NCI-H2029 treated with DMSO at 0.1 percent for 48 hours (cell line): ENCODE measurements around the gene MPI.
"Not testable (repeated sequence)": the region's sequence is repeated elsewhere in the genome, so short reads cannot be mapped to it uniquely, and the experiment has no call there.

Source experiments
- DNase-seq: peaks from one replicate; lab custom pipeline; 2025; lab: John Stamatoyannopoulos, UW

The MPI gene

DNA sequence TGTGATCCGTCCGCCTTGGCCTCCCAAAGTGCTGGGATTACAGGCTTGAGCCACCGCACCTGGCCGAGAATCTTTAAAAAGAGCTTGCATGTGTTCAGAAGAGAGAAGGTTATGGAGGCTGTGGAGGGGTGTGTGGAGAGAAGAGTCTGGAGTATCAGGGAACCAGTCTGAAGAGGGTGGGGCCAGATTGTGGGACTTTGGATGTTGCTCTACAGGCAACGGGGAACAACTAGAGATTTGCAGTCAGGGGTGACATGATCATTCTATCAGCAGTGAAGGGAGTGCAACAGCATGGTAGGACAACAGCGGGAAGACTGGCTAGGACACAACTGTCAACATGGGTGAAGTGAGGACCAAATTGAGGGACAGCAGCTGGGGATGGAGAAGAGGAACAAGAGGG, 25.5 kb upstream of the MPI start:
- DNase-seq = no peak

DNA sequence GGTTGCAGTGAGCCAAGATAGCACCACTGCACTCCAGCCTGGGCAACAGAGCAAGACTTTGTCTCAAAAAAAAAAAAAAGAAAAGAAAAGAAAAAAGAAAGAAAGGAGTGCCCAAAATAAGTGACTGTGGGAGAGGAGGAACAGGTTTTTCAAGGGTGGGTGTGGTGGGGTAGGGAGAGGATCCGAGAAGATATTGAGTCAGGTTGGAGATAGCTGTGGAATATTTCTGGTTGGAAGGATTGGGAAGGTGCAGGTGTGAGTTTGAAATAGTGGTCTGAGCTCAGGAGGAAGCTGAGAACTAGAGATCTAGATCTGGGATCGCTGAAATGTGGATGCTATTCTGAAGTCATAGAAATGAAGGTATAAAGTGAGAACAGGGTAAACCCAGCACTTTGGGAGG, 24.5 kb upstream of the MPI start:
- DNase-seq = no peak

DNA sequence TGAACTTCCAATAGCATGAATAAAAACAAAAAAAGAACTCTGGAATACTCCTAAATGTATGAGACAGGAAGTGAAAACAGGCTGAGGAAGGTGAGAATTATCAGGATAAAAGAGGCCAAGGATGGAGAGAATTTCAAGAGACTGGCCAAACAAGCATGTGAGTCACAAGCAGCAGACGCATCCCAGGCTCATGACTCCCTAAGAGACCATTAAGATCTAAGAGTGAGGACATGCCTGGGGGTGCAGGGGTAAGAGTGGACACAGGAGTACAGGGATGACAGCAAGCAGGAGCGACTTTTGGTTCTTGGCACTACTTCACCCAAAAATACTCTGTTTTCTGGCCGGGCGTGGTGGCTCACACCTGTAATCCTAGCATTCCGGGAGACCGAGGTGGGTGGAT, 23.8 kb upstream of the MPI start:
- DNase-seq = no peak

DNA sequence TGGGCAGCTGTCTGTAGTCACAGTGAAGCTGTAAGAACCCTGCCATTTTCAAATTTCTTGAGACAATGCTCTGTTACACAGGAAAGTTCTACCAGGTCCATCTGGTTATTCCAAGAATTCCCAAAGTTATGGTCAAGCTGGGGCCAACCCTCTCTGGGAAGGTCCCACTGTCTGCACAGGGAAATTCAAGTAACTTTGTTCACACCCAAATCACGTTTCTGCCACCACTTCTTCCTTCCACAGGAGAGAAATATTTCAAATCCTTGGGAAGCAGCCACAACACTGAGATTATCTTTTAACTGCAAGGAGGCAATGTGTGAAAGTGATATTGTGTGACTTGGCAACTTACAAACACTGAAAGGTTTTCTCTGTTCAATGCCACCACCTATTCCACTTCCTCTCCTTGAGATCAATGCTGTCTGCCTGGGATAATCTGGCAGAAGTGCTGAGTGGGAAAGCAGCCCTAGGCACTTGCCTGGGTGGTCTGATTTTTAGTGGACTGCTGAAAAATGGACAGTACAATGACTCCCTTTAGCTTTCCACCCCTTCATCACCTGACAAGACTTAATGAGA, 22.3 kb upstream of the MPI start:
- DNase-seq = no peak

GRCh38 chr15:74868059-74868458, 21.8 kb upstream of the MPI start:
- no peak for DNase-seq

DNA sequence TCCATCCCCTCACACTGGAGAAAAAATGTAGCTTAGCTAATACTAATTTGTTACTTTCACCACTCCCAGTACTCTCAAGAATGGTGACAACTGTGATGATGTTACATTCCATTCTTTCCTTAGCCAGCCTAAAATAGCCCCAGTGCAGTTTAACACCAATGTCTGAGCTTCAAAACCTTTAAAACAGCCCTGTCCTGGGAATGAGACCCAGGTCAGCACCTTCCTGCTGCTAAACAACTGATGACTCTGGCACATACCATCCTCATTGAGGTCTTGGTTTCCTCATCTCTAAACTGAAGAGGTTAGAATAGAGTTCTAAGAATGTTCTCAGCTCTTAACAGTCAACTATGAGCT, 20.5 kb upstream of the MPI start:
- DNase-seq = no peak

GRCh38 chr15:74869726-74870407, 20.0 kb upstream of the MPI start:
- DNase-seq = no peak

DNA sequence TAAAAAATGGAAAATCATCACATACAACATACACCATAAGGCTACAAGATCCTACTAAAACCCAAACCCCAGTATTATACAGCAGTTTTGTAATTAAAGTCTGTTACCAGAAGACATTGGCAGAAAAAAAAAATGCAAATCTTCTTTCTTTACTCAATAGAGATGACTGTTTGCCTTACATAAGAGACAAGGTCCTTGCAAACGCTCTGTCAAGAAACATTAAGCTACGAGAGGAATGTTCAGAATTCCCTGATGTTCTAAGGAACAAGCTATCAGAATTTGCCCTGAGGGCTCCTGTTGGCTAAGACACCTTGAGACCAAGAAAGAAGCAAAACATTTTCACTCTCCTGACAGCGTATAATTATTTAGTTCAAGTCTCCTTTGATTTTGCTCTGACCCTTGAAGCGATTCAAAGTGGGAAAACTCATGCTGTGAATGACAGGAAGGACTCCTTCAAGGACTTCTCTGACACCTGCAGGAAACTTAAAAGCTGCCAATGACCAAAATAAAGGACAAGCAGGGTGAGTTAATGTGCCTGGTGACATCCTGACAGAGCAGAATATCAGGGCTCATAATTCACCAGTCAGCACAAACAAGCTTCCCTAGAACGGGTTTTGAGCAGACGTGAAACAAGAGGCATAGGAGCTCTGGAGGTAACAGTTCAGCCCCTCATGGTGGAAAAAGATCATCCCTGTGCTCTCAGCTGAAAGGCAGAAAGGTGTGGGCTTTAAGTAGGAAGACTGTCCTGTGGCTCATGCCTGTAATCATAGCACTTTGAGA, 19.2 kb upstream of the MPI start:
- DNase-seq = no peak

- DNase-seq = no peak
Observed at GRCh38 chr15:74872702-74873035, 17.2 kb upstream of the MPI start.

GRCh38 chr15:74873036-74873755, 16.6 kb upstream of the MPI start, which contains the start of gene SCAMP2:
SCAMP2 (minus strand) TSS chr15:74873365; CDS start chr15:74873255, 110 bp downstream.
- DNase-seq = peak; percentile 64

DNA sequence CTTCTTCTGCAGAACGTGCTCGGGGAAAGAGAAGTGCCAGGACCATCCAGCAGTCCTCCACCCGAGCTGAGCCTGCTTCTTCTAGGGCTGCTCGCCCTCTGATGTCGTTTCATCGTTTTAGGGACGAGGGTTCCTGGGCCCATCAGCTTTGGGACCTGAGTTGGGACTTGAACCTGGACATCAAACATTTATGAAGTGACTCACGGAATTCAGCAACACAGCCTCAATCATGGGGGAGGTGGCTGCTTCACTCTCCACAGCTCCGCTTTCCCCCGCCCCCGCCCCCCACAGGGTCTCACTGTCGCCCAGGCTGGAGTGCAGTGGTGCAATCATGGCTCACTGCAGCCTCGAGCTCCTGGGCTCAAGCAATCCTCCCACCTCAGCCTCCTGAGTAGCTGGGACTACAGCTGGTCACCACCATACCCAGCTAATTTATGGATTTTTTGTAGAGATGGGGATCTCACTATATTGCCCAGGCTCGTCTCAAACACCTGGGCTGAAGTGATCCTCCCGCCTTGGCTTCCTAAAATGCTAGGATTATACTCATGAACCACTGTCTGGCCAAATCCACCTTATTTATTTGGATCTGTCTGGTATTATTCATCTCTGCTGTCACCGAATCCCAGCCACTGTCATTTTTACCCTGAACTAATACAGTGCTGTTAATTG, 16.0 kb upstream of the MPI start:
- no peak for DNase-seq

DNA sequence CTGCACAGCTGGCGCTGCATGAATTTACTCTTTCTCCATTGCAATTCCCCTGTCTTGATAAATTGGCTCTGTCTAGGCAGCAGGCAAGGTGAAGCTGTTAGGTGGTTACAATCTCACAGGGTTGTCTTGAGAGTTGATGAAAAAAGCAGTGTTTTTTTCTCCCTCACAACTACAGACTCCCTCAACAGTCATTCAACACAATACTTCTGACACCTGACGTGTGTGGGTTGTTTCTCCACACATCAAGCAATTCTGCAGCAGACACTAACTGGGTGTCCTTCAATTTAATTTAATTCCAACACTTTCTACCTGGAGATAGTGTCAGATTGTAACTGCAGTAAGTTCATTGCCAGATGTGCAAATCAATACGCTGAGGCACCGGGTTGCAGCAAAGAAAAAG, 11.6 kb upstream of the MPI start:
- no peak for DNase-seq

- no peak for DNase-seq
Observed at GRCh38 chr15:74882528-74882927, 7.3 kb upstream of the MPI start.

GRCh38 chr15:74884428-74885223, 5.2 kb upstream of the MPI start:
- no peak for DNase-seq

- no peak for DNase-seq
Observed at GRCh38 chr15:74885461-74885860, 4.4 kb upstream of the MPI start.

- not testable (repeated sequence) for DNase-seq
Observed at GRCh38 chr15:74887537-74888193, 2.2 kb upstream of the MPI start.

- DNase-seq = no peak
Observed at GRCh38 chr15:74888716-74889115, 1.1 kb upstream of the MPI start.

DNA sequence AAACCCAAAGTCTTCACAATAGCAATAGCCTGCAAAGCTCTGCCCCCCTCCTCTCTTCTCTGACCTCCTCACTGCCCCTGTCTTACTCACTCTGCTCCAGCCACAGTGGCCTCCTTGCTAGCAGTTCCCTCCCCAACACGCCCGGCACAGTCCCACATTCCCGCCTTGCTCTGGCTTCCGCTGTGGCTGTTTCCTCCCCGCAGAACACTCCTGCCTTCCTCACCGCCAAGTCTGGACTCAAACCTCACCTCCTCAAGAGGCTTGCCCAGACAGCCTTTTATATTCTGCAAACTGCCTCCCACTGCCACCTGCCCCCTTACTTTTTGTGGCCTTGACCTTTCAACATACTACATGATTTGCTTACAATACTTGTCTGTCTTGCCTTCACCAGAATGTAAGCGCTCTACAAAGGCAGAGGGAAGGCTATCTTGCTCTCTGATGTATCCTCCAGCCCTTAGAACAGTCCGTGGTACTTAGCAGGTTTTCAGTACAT, 406 bp upstream of the MPI start:
- DNase-seq = no peak

- DNase-seq = no peak
Observed at GRCh38 chr15:74890665-74890960, 771 bp downstream of the MPI start.

DNA sequence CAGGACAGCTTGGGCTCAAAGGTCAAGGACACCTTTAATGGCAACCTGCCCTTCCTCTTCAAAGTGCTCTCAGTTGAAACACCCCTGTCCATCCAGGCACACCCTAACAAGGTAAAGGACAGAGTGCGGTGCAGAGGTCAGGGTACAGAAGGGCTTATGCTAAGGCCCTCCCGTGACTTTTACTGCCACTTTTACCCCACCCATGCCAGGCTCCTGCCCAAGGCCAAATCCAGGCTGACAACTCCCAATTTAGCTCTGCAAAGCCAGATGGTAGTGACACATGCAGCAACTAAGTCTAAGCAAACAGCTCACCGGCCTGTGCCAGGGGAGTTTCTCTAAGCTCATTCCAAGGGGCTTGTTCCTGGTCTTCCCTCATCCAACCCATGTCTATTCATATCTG, 1.6 kb downstream of the MPI start:
- no peak for DNase-seq

- no peak for DNase-seq
Observed at GRCh38 chr15:74892313-74892712, 2.5 kb downstream of the MPI start.
